ENCODE data around the gene GJD3. TPM values are rescaled to one million over a fixed set of nuclear protein-coding genes. Genes with fewer than 3 reads are reported as not detected.

GJD3 gene
- total and polyA plus RNA-seq, 2 of the 4 experiments (the other 2 are of a cell fraction) = 0.10 TPM; not detected in 1

DNA sequence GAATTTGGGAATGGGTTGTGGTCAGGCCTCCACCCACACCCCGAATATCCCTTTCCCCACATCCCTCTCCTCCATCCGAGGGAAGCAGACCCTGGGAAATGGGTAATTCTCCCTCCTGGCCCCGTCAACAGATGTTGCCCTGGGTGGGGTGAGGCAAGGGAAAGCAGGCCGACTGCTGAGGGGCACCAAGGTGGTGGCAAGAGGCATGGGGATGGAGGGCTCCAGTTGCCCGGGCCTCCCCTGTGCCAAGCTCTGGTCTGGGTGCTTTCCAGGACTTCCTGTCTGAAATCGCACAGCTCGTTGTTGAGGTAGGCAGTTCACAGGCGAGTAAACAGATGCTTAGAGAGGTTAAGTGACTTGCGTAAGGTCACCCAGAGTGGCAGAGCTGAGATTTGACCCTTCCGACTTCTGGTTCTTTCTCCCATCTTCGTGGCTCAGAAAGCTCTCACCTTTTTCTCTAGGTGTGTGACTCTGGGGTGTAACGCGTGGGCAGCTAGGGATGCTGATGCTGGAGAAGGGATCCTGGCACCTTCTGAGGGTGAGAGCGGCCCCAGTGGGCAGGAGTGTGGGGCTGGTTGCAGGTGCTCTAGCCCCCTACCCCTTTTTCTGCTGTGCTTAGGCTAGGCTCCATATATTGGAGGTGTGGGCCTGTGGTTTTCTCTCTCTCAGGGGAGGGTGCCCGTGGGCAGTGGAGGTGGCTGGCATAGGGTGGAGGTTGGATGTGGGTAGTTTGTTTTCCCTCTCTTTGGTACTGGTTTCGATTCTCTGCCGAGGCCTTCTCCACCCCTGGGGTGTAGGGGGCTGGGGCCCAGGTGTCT is 38.3 kb downstream of the GJD3 start:
- ChIA-PET CTCF (no interaction called here), POLR2A (ENCODE audit: unreplicated experiment) (no interaction called here)
- Histone ChIP-seq H4K20me1 (ENCODE audit: insufficient read depth, low read length) (peaks cover 57% of the 10 kb centered on the region), H2AFZ (replicated peaks; ENCODE audit: low read length, poor library complexity) (no peak overlapping the region), H3K27me3 (ENCODE audit: control insufficient read depth, insufficient read depth, low read length) (no peaks in the 10 kb centered on the region), H3K4ac (ENCODE audit: low read depth, low read length) (peak overlapping the region; percentile 18; the same call in 1 of the 2 replicates), H3K36me3 (ENCODE audit: control insufficient read depth, insufficient read depth, low read length) (peaks cover 2% of the 10 kb centered on the region), H3K56ac (ENCODE audit: extremely low read depth, insufficient read depth, low read length) (no peak overlapping the region), H3K9me3 (ENCODE audit: control insufficient read depth, insufficient read depth, low read length) (no peaks in the 10 kb centered on the region), H2AK5ac (ENCODE audit: low read depth, low read length) (peak overlapping the region; percentile 27; the same call in 1 of the 2 replicates), H3K14ac (replicated peaks; ENCODE audit: low read depth, low read length) (no peak overlapping the region), H3K27ac (ENCODE audit: insufficient read depth, low read length) (no peak overlapping the region), H2BK120ac (ENCODE audit: low read depth, low read length) (no peak overlapping the region), H3K9me1 (ENCODE audit: insufficient read depth, low read length) (peaks cover 32% of the 10 kb centered on the region), H3K23ac (ENCODE audit: low read depth, low read length) (no peak overlapping the region), H3K4me3 (ENCODE audit: insufficient read depth, low read depth, low read length) (no peak overlapping the region), H2BK15ac (ENCODE audit: low read depth, low read length) (no peak overlapping the region), H3K79me1 (ENCODE audit: low read depth in 1 of 2, low read length in 2 of 2) (peaks cover 15 to 94% of the 10 kb centered on the region in 2 experiments), H4K5ac (ENCODE audit: low read depth, low read length) (no peak overlapping the region), H2BK20ac (ENCODE audit: low read depth, low read length) (no peak overlapping the region), H4K91ac (ENCODE audit: insufficient read depth, low read depth, low read length) (no peak overlapping the region; the same call in 1 of the 2 replicates), H3K18ac (ENCODE audit: low read depth, low read length) (no peak overlapping the region), H3K4me1 (ENCODE audit: control insufficient read depth, insufficient read depth, low read length) (peaks cover 57% of the 10 kb centered on the region), H4K8ac (ENCODE audit: low read depth in 2 of 2, low read length in 2 of 2) (no peak overlapping the region), H3K9ac (ENCODE audit: low read depth, low read length) (no peak overlapping the region), H3K4me2 (ENCODE audit: low read depth, low read length) (no peak overlapping the region), H2AK9ac (replicated peaks; ENCODE audit: low read depth, low read length, poor library complexity) (no peak overlapping the region), H2BK5ac (ENCODE audit: low read depth, low read length, poor library complexity, severe bottlenecking) (no peak overlapping the region)
- TF ChIP-seq RCOR1 (IDR thresholded peaks at IDR 0.05; ENCODE audit: insufficient replicate concordance, low read length) (no peak), MAZ (IDR thresholded peaks at IDR 0.05; ENCODE audit: borderline replicate concordance, low read depth, low read length) (no peak), SMC3 (IDR thresholded peaks at IDR 0.05; ENCODE audit: low read depth, low read length) (no peak), CEBPB (IDR thresholded peaks at IDR 0.05; ENCODE audit: low read depth, low read length) (no peak), RAD21 (IDR thresholded peaks at IDR 0.05; ENCODE audit: low read length) (no peak)
- TF ChIP-seq, protein P1, sequence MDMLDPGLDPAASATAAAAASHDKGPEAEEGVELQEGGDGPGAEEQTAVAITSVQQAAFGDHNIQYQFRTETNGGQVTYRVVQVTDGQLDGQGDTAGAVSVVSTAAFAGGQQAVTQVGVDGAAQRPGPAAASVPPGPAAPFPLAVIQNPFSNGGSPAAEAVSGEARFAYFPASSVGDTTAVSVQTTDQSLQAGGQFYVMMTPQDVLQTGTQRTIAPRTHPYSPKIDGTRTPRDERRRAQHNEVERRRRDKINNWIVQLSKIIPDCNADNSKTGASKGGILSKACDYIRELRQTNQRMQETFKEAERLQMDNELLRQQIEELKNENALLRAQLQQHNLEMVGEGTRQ (IDR thresholded peaks at IDR 0.05; ENCODE audit: low read depth, low read length) = no peak
- TF ChIP-seq, protein P2, sequence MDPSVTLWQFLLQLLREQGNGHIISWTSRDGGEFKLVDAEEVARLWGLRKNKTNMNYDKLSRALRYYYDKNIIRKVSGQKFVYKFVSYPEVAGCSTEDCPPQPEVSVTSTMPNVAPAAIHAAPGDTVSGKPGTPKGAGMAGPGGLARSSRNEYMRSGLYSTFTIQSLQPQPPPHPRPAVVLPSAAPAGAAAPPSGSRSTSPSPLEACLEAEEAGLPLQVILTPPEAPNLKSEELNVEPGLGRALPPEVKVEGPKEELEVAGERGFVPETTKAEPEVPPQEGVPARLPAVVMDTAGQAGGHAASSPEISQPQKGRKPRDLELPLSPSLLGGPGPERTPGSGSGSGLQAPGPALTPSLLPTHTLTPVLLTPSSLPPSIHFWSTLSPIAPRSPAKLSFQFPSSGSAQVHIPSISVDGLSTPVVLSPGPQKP (IDR thresholded peaks at IDR 0.05; ENCODE audit: borderline replicate concordance, low read depth, low read length) = no peak
- WGBS, 2 experiments (ENCODE audit: extremely low coverage in 2 of 2, insufficient read length in 1 of 2) = 55% methylated on average over 7 of the region's 17 CpGs; no CpG with 5 or more reads in 1 of the 2 experiments
- ATAC-seq (ENCODE audit: low read depth) (no peak), DNase-seq (no peak)
- intact Hi-C loops (cut with micrococcal nuclease) = no loop called here
- in situ Hi-C loops (cut with MboI; ENCODE audit: low sequenced_read_pairs) = no loop called here
- no TSS peak for BruUV-seq (replicated peaks)
- dilution Hi-C loops (cut with HindIII; ENCODE audit: low sequenced_read_pairs, unreplicated experiment) = no loop called here
